Neural crest cell (in vitro differentiated cells): ENCODE measurements around the gene TTC7B. TPM values are rescaled to one million over a fixed set of nuclear protein-coding genes. Genes with fewer than 3 reads are reported as not detected.

ENCODE experiments used
- DNase-seq: peaks from one replicate; pipeline ENCODE4 v3.0.0; 2021; ENCODE audit warnings: low read depth, mixed read lengths, low spot score
- H3K27ac Mint-ChIP-seq: one replicate; pipeline ENCODE4 v1.8.0; 2021; ENCODE audit warnings: mild to moderate bottlenecking, mixed read lengths; ENCODE audit not compliant: unreplicated experiment
- H3K27me3 Mint-ChIP-seq: 2 replicates; pipeline ENCODE4 v1.8.0; 2021; ENCODE audit warnings: low read depth, mild to moderate bottlenecking, mixed read lengths
- H3K36me3 Mint-ChIP-seq: 2 replicates; pipeline ENCODE4 v1.8.0; 2021; ENCODE audit warnings: low read depth, mild to moderate bottlenecking, mixed read lengths
- H3K4me1 Mint-ChIP-seq: 2 replicates; pipeline ENCODE4 v1.8.0; 2021; ENCODE audit warnings: mixed read lengths
- H3K4me3 Mint-ChIP-seq: one replicate; pipeline ENCODE4 v1.8.0; 2021; ENCODE audit warnings: mild to moderate bottlenecking, mixed read lengths
- H3K9me3 Mint-ChIP-seq: 2 replicates; pipeline ENCODE4 v1.8.0; 2021; ENCODE audit warnings: mixed read lengths
- CTCF ChIP-seq: fragments of 200-600 bp; sonication (generic); conservative IDR thresholded peaks from 2 replicates; pipeline ENCODE4 v1.5.0; 2021; ENCODE audit warnings: antibody characterized with exemption, mild to moderate bottlenecking
- total RNA-seq: library from RNA; stranded (reverse); gene quantifications from 2 replicates; pipeline ENCODE4 v1.2.1, GENCODE V29; 2021

Gene TTC7B
- total RNA-seq, 1 donor from 2014 or later = 56.4 TPM

DNA sequence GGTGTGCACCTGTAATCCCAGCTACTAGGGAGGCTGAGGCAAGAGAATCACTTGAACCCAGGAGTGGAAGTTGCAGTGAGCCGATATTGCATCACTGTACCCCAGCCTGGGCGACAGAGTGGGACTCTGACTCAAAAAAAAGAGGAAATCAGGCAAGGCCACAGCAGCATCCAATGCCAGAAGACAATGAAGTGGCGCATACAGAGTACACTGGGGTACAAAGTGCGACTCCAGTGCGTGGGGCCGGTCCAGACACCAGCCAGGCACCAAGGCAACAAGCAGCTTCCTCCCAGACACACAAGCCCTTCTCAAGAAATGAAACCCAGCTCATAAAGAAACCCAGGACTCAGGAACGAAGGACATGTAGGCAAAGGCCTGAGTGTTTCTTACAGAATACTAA, 28.2 kb downstream of the TTC7B start:
- Mint-ChIP-seq H3K27me3 (no peaks in the 10 kb centered on the region), H3K4me3 (no peak overlapping the region), H3K4me1 (no peaks in the 10 kb centered on the region), H3K9me3 (no peaks in the 10 kb centered on the region), H3K27ac (peak overlapping the region; percentile 27), H3K36me3 (peaks cover 8% of the 10 kb centered on the region)
- no peak for TF ChIP-seq CTCF
- no peak for DNase-seq

DNA sequence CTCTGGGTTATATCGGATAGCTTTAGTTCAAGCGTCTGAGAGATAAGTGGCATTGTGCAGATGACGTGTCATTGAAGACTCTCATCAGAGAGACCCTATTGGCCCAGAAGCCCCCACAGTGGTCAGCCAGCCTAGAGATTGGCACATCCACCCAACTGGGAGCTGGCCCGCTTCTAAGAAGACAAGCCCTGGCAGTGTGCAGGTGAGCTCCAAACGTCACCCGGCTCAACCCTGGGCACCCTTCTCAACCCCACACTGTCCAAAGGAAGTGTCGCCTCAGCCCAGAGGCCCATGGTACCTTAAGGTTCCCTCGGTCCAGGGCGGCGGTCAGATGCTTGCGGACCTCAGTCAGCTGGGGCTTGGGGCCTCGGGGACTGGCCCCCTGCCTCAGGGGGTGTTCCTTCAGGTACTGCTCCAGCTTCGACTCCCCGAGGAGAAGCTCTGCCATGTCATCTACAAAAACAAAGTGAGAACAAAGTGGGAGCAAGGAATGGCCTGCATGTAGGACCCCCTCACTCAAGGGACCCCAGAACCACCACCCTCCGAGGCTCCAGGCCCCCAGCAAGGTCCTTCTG, 30.3 kb downstream of the TTC7B start:
- Mint-ChIP-seq H3K27ac (no peak overlapping the region), H3K4me1 (no peaks in the 10 kb centered on the region)
- no peak for DNase-seq

GRCh38 chr14:90785471-90785870, 30.8 kb downstream of the TTC7B start:
- TF ChIP-seq CTCF = no peak
- H3K9me3 Mint-ChIP-seq = no peaks in the 10 kb centered on the region
- no peaks in the 10 kb centered on the region for H3K27me3 Mint-ChIP-seq
- no peak for DNase-seq
- H3K36me3 Mint-ChIP-seq = peaks cover 8% of the 10 kb centered on the region
- no peak overlapping the region for H3K4me3 Mint-ChIP-seq
- no peak overlapping the region for H3K27ac Mint-ChIP-seq
- no peaks in the 10 kb centered on the region for H3K4me1 Mint-ChIP-seq

More for the DNA sequence above, 30.3 kb downstream of the TTC7B start:
- H3K9me3 Mint-ChIP-seq = no peaks in the 10 kb centered on the region
- H3K4me3 Mint-ChIP-seq = no peak overlapping the region
- H3K36me3 Mint-ChIP-seq = peaks cover 8% of the 10 kb centered on the region
- no peak for TF ChIP-seq CTCF
- no peaks in the 10 kb centered on the region for H3K27me3 Mint-ChIP-seq

- Mint-ChIP-seq H3K27ac (peak overlapping the region; percentile 43), H3K9me3 (no peaks in the 10 kb centered on the region), H3K36me3 (peaks cover 8% of the 10 kb centered on the region), H3K4me3 (no peak overlapping the region), H3K4me1 (no peaks in the 10 kb centered on the region), H3K27me3 (no peaks in the 10 kb centered on the region)
- no peak for TF ChIP-seq CTCF
- no peak for DNase-seq
These were observed 31.5 kb downstream of the TTC7B start for GRCh38 chr14:90784621-90785270.

DNA sequence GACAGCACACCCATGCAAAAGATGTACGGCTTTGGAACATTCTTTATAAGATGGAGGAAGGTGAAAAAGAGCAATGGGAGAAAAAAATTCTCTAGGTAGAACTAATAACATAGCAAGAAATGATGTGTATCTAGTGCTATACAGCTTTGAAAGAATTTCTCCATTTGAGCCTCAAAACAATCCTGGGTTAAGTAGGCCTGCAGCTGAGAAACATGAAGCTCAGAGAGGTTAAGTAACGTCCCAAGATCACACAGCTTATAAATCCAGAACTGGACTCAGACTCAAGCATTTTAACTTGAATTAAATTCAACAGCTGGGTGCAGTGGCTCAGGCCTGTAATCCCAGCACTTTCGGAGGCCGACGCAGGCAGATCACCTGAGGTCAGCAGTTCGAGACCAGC, 32.9 kb downstream of the TTC7B start:
- DNase-seq = no peak
- Mint-ChIP-seq H3K4me3 (no peak overlapping the region), H3K27me3 (no peaks in the 10 kb centered on the region), H3K4me1 (no peaks in the 10 kb centered on the region), H3K36me3 (peaks cover 8% of the 10 kb centered on the region), H3K27ac (no peak overlapping the region), H3K9me3 (no peaks in the 10 kb centered on the region)
- no peak for TF ChIP-seq CTCF
